Heart right ventricle (tissue), 16 donors: ENCODE results near the gene OBP2B. TPM values are rescaled to one million over a fixed set of nuclear protein-coding genes. Genes with fewer than 3 reads are reported as not detected.
A peak's percentile ranks its signal among the peaks of the same experiment; 100 is the strongest.

Source experiments
- ATAC-seq, 8 donors: fragments of 200-7000 bp; cut with Tn5 transposase; one replicate each; pipeline ENCODE4 v1.9.1; 2020; ENCODE audit warnings: mild to moderate bottlenecking in 8 of 8, moderate library complexity in 8 of 8, moderate number of reproducible peaks in 1 of 8
- DNase-seq, 2 donors: peaks; one replicate each; pipeline ENCODE4 v3.0.0-alpha.2; 2020
- H3K27ac ChIP-seq, 10 donors: fragments of 200-600 bp; sonication (generic) in 2 of 10; one replicate each; pipeline versions ENCODE4 v1.5.0 to v1.8.0; 2020 to 2022; ENCODE audit warnings: mild to moderate bottlenecking in 3 of 10
- H3K27me3 ChIP-seq, 7 donors: fragments of 200-600 bp; one replicate each; pipeline ENCODE4 v1.8.0; 2021 to 2022; ENCODE audit warnings: mild to moderate bottlenecking in 2 of 7
- H3K36me3 ChIP-seq, 9 donors: fragments of 200-600 bp; sonication (generic) in 1 of 9; one replicate each; pipeline versions ENCODE4 v1.5.0 to v1.8.0; 2020 to 2022; ENCODE audit warnings: mild to moderate bottlenecking in 2 of 9
- H3K4me1 ChIP-seq, 9 donors: fragments of 200-600 bp; sonication (generic) in 1 of 9; one replicate each; pipeline versions ENCODE4 v1.5.0 to v1.8.0; 2020 to 2022; ENCODE audit warnings: mild to moderate bottlenecking in 4 of 9
- H3K4me3 ChIP-seq, 10 donors: fragments of 200-600 bp; sonication (generic) in 2 of 10; one replicate each; pipeline versions ENCODE4 v1.5.0 to v1.8.0; 2020 to 2022; ENCODE audit warnings: mild to moderate bottlenecking in 7 of 10, moderate library complexity in 2 of 10
- H3K9me3 ChIP-seq, 11 donors: fragments of 200-600 bp in 10 of 11; sonication (generic) in 2 of 11; one replicate each; pipeline versions ENCODE4 v1.5.0 to v1.8.0; 2013 to 2022; ENCODE audit warnings: mild to moderate bottlenecking in 2 of 11, control low read depth in 1 of 11, moderate library complexity in 1 of 11
- WGBS, 2 donors: extraction: QIAGEN DNeasy Blood & Tissue Kit; methylation state at CpG; one replicate each; pipeline ENCODE4 v1.1.7; 2013; ENCODE audit warnings: inconsistent platforms in 1 of 2; 5-methylcytosine and 5-hydroxymethylcytosine counted together
- intact Hi-C, 10 donors: fragments of 100-400 bp; cut with DNase I; formaldehyde crosslinking; loops; one replicate each; pipeline versions ENCODE4 v1.11.1 to v1.14.2; 2022
- polyA plus RNA-seq, 2 donors: library from polyadenylated mRNA; stranded (reverse); fragments of 200-250 nt; gene quantifications; one replicate each; pipeline ENCODE4 v1.2.3, GENCODE V29; 2013
- total RNA-seq, 10 donors: library from RNA; stranded (reverse); fragmentation: NEBNext Ultra II Directional in 3 of 10; extraction: Animal tissue kit (Norgen Biotek cat#: 25700) in 3 of 10; gene quantifications; one replicate each; pipeline versions ENCODE4 v1.2.1 to v1.2.4, GENCODE V29; 2021 to 2023
- TF ChIP-seq, protein P1 (sequence below), 9 donors: fragments of 200-600 bp; sonication (generic) in 2 of 9; IDR thresholded peaks; one replicate each; pipeline versions ENCODE4 v1.5.0 to v1.8.0; 2021 to 2022; ENCODE audit warnings: antibody characterized with exemption in 9 of 9, mild to moderate bottlenecking in 5 of 9, moderate library complexity in 1 of 9
- donor health status: Arrhythmogenic right ventricular cardiomyopathy.
- donor health status: ischemic (EF 13 %, LVEDD 7.1; RV severe dilation, severe dysfunction).
- donor health status: healthy with polysubstance abuse.
- donor health status: DM: no; HTN: yes; CAD: no.
- donor health status: DM: no; HTN: no; CAD: no.
- donor health status: ischemic (EF 25% LVEDD 6.9; RV normal size, moderate dysfunction).
- donor health status: ischemic (EF 25% LVEDD 5.7; RV mildly dilated, moderate dysfunction).
- donor health status: healthy.
- donor health status: DM: yes; HTN: yes; CAD: no.
- donor health status: Ischemic cardiomyopathy.
- donor health status: ischemic (EF 35%, LVEDD 5.7; RV mildly dilated, moderate dysfunction).
- donor health status: nonischemic (EF 11% LVEDD 7.7; RV severe dilation, severe dysfunction).
- donor health status: DM: yes; HTN: yes; CAD: no.
- donor health status: PGD.
- donor health status: ischemic (EF 29% LVEDD 5.4; RV normal size, mild dysfunction).
- donor health status: nonischemic (EF 23%, LVEDD 6.1; RV moderate dilation, normal function).

Gene OBP2B
- total and polyA plus RNA-seq, 12 donors, result 0.75 TPM; not detected in 11

DNA sequence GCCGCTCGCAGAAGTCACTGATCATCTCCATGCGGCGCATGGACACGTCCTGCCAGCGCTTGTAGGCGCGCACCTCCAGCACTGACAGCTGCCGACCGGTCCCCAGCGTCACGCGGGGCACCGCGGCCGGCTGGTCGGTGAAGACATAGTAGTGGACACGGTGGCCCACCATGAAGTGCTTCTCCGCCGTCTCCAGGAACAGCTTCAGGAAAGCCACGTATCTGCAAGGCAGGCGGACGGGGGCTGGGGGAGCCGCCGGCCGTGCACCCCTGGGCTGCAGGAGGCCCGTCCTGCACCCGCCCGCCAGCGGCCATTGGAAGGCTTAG is 47.0 kb upstream of the OBP2B start:
- H3K36me3 ChIP-seq, result peaks cover 0 to 19% (median 0%) of the 10 kb centered on the region in 9 donors
- peaks cover 0 to 11% (median 0%) of the 10 kb centered on the region in 11 donors for H3K9me3 ChIP-seq
- H3K27me3 ChIP-seq, result no peaks in the 10 kb centered on the region
- peaks cover 5 to 54% (median 31%) of the 10 kb centered on the region in 9 donors for H3K4me1 ChIP-seq
- no peak for DNase-seq
- TF ChIP-seq, protein P1, sequence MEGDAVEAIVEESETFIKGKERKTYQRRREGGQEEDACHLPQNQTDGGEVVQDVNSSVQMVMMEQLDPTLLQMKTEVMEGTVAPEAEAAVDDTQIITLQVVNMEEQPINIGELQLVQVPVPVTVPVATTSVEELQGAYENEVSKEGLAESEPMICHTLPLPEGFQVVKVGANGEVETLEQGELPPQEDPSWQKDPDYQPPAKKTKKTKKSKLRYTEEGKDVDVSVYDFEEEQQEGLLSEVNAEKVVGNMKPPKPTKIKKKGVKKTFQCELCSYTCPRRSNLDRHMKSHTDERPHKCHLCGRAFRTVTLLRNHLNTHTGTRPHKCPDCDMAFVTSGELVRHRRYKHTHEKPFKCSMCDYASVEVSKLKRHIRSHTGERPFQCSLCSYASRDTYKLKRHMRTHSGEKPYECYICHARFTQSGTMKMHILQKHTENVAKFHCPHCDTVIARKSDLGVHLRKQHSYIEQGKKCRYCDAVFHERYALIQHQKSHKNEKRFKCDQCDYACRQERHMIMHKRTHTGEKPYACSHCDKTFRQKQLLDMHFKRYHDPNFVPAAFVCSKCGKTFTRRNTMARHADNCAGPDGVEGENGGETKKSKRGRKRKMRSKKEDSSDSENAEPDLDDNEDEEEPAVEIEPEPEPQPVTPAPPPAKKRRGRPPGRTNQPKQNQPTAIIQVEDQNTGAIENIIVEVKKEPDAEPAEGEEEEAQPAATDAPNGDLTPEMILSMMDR (IDR thresholded peaks at IDR 0.05), result no peak
- intact Hi-C loops, result no loop called here
- ATAC-seq, result no peak
- H3K4me3 ChIP-seq, result no peak overlapping the region
- H3K27ac ChIP-seq, result peak overlapping the region in 6 of 10 donors; percentile 49 to 88 (median 73)
- 95 to 96% methylated on average over 30 of the region's 30 CpGs for WGBS, 2 donors

GRCh38 chr9:133255371-133256135 is 46.5 kb upstream of the OBP2B start:
- Histone ChIP-seq H3K27ac (peak overlapping the region in 1 of 10 donors; percentile 75), H3K27me3 (no peaks in the 10 kb centered on the region), H3K4me3 (no peak overlapping the region), H3K4me1 (peaks cover 5 to 54% (median 31%) of the 10 kb centered on the region in 9 donors), H3K36me3 (peaks cover 0 to 16% (median 0%) of the 10 kb centered on the region in 9 donors), H3K9me3 (peaks cover 0 to 11% (median 0%) of the 10 kb centered on the region in 11 donors)
- TF ChIP-seq, protein P1 (IDR thresholded peaks at IDR 0.05), result no peak
- 95 to 97% methylated on average over 41 to 42 of the region's 42 CpGs for WGBS, 2 donors
- no peak for DNase-seq
- ATAC-seq, result no peak
- intact Hi-C loops, result no loop called here

DNA sequence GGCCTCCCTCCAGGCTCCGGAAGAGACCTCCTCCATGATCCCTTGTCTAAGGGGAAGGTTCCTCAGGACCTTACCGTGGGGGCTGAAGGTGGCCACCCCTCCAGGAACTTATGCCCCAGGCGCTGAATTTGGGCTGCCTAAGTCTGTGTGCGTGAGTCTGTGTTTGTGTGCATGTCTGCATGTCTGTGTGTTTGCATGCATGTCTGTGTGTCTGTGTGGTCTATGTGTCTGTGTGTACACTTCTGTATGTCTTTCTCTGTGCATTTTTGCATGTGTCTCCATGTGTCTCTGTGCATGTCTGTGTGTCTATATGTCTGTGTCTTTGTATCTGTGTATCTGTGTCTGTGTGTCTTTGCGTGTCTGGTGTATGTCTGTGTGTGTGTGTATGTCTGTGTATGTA is 45.4 kb upstream of the OBP2B start:
- Histone ChIP-seq H3K36me3 (peaks cover 0 to 5% (median 0%) of the 10 kb centered on the region in 9 donors), H3K4me1 (peaks cover 5 to 54% (median 31%) of the 10 kb centered on the region in 9 donors), H3K4me3 (no peak overlapping the region), H3K9me3 (peaks cover 0 to 11% (median 0%) of the 10 kb centered on the region in 11 donors), H3K27me3 (no peaks in the 10 kb centered on the region), H3K27ac (no peak overlapping the region)
- TF ChIP-seq, protein P1 (IDR thresholded peaks at IDR 0.05), result no peak
- 94% methylated on average over 5 of the region's 5 CpGs for WGBS, 2 donors
- ATAC-seq (no peak), DNase-seq (no peak)
- intact Hi-C loops, result no loop called here

DNA sequence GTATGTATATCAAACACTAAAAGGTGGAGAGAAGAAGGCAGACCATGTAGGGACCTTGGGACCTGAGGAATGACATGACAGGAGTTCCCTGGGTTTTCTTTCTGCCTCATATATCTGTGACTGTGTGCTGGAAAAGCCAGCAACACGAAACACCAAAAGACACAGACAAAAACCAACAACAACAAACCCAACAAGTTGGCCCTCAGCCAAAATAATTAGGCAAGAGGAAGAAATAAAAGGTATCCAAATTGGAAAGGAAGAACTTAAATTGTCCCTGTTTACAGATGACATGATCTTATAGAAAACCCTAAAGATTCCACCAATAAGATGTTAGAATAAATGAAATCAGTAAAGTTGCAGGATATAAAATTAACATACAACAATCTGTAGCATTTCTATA is 44.2 kb upstream of the OBP2B start:
- intact Hi-C loops, result no loop called here
- Histone ChIP-seq H3K27me3 (peaks cover 0 to 3% (median 0%) of the 10 kb centered on the region in 7 donors), H3K4me3 (no peak overlapping the region), H3K4me1 (peaks cover 5 to 49% (median 30%) of the 10 kb centered on the region in 9 donors), H3K27ac (peak overlapping the region in 5 of 10 donors; percentile 55 to 65 (median 64)), H3K9me3 (peaks cover 0 to 11% (median 0%) of the 10 kb centered on the region in 11 donors), H3K36me3 (peaks cover 0 to 4% (median 0%) of the 10 kb centered on the region in 9 donors)
- DNase-seq (no peak), ATAC-seq (no peak)
- TF ChIP-seq, protein P1 (IDR thresholded peaks at IDR 0.05), result no peak
- WGBS, 2 donors, result 51% methylated on average over 1 of the region's 1 CpG
